ENCODE data around the gene ATG2A.

- TF ChIP-seq, protein P1, sequence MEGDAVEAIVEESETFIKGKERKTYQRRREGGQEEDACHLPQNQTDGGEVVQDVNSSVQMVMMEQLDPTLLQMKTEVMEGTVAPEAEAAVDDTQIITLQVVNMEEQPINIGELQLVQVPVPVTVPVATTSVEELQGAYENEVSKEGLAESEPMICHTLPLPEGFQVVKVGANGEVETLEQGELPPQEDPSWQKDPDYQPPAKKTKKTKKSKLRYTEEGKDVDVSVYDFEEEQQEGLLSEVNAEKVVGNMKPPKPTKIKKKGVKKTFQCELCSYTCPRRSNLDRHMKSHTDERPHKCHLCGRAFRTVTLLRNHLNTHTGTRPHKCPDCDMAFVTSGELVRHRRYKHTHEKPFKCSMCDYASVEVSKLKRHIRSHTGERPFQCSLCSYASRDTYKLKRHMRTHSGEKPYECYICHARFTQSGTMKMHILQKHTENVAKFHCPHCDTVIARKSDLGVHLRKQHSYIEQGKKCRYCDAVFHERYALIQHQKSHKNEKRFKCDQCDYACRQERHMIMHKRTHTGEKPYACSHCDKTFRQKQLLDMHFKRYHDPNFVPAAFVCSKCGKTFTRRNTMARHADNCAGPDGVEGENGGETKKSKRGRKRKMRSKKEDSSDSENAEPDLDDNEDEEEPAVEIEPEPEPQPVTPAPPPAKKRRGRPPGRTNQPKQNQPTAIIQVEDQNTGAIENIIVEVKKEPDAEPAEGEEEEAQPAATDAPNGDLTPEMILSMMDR (IDR thresholded peaks at IDR 0.05): no peak
- no peak for TF ChIP-seq ZFX (IDR thresholded peaks at IDR 0.05; ENCODE audit: borderline replicate concordance)
These were observed 62.9 kb downstream of the ATG2A start for GRCh38 chr11:64854157-64854533.

Measured in 22Rv1 (cell line).